Mammary epithelial cell (primary cell): ENCODE data around the gene BZW1.

Experiments
- CTCF ChIP-seq, 2 donors: IDR thresholded peaks in 1 of 2; conservative IDR thresholded peaks in 1 of 2; 2 replicates each; pipeline ENCODE4 v1.5.1; 2011 to 2012; ENCODE audit warnings: inconsistent platforms in 2 of 2, low read length in 2 of 2, mild to moderate bottlenecking in 2 of 2, control low read depth in 1 of 2, low read depth in 1 of 2; ENCODE audit not compliant: insufficient read depth in 1 of 2; ENCODE audit errors: extremely low read depth in 1 of 2
- EZH2 ChIP-seq: IDR thresholded peaks from 2 replicates; pipeline ENCODE4 v1.6.1; 2012; ENCODE audit warnings: low read length, inconsistent platforms, borderline replicate concordance

GRCh38 chr2:200765995-200766660 is 45.6 kb upstream of the BZW1 start:
- TF ChIP-seq CTCF (conservative IDR thresholded peaks at IDR 0.05 in 1 of 2, IDR thresholded peaks at IDR 0.05 in 1 of 2; ENCODE audit: extremely low read depth in 1 of 2, insufficient read depth in 1 of 2, low read depth in 1 of 2, low read length in 2 of 2), result no peak
- no peak for TF ChIP-seq EZH2
